Ovary (tissue), 3 donors: ENCODE data around the gene C11orf68.

Experiments used
- CTCF ChIP-seq, 3 donors: fragments of 450-650 bp in 2 of 3; fragments of 200-600 bp in 1 of 3; IDR thresholded peaks; one replicate each; pipeline versions ENCODE4 v1.5.1 to v1.8.0; 2016 to 2022; ENCODE audit warnings: antibody characterized with exemption in 3 of 3, mild to moderate bottlenecking in 1 of 3
- EP300 ChIP-seq: sonication (generic); formaldehyde crosslinking; IDR thresholded peaks from one replicate; pipeline ENCODE4 v1.6.1; 2017; ENCODE audit warnings: antibody characterized with exemption
- POLR2A ChIP-seq: fragments of 450-650 bp; IDR thresholded peaks from one replicate; pipeline ENCODE4 v1.6.1; 2017; ENCODE audit warnings: antibody characterized with exemption, mild to moderate bottlenecking, moderate library complexity
- donor health status: DM: no; HTN: no; CAD: no.

GRCh38 chr11:65882120-65883057 is 36.5 kb downstream of the C11orf68 start:
- no peak for TF ChIP-seq POLR2A
- no peak for TF ChIP-seq CTCF (IDR thresholded peaks at IDR 0.05)
- TF ChIP-seq EP300: no peak
